ENCODE measurements around the gene CPT1A. TPM values are rescaled to one million over a fixed set of nuclear protein-coding genes. Genes with fewer than 3 reads are reported as not detected.
"Not testable (repeated sequence)": the region's sequence is repeated elsewhere in the genome, so short reads cannot be mapped to it uniquely, and the experiment has no call there.

Gene CPT1A
- 10 to 100 TPM; 17.5 TPM for total RNA-seq

GRCh38 chr11:68841718-68842426 is at the start of gene CPT1A:
TSS of gene CPT1A (minus strand) at chr11:68841916. CDS start at chr11:68815474, 26,442 bp downstream.
- no peaks in the 10 kb centered on the region for H3K36me3 Mint-ChIP-seq (ENCODE audit: low read depth)
- peaks cover 49% of the 10 kb centered on the region for H3K4me1 Mint-ChIP-seq (ENCODE audit: low read depth)
- CTCF ChIA-PET: interaction anchor here (0.9 to 1.5 kb wide), 2 partner anchors 11 to 24 kb away, joined by 3 read pairs; no protein-coding TSS in a partner anchor

GRCh38 chr11:68890490-68891231 is 48.9 kb upstream of the CPT1A start:
- ATAC-seq: no peak
- intact Hi-C loops (cut with micrococcal nuclease): no loop called here
- Mint-ChIP-seq H3K9me3 (no peaks in the 10 kb centered on the region), H3K36me3 (ENCODE audit: low read depth) (peaks cover 33% of the 10 kb centered on the region), H3K4me3 (no peak overlapping the region), H3K27ac (no peak overlapping the region), H3K4me1 (ENCODE audit: low read depth) (peaks cover 3% of the 10 kb centered on the region), H3K27me3 (no peaks in the 10 kb centered on the region)
- DNase-seq: no peak
- no peak for TF ChIP-seq CTCF (IDR thresholded peaks at IDR 0.05)
- ChIA-PET POLR2A (interaction anchor here (1.2 kb wide), 1 partner anchor 40 kb away, joined by 4 read pairs; no protein-coding TSS in a partner anchor), CTCF (no interaction called here)

More at GRCh38 chr11:68841718-68842426, at the start of gene CPT1A:
- Mint-ChIP-seq H3K9me3 (no peaks in the 10 kb centered on the region), H3K27ac (peak within 1 kb of the TSS; percentile 88), H3K27me3 (no peaks in the 10 kb centered on the region), H3K4me3 (peak within 1 kb of the TSS; percentile 93)
- peak; percentile 60 for ATAC-seq
- peak; percentile 72 for DNase-seq
- TF ChIP-seq CTCF (IDR thresholded peaks at IDR 0.05): no peak
- POLR2A ChIA-PET: no interaction called here
- intact Hi-C loops (cut with micrococcal nuclease): no loop called here

- Mint-ChIP-seq H3K4me1 (ENCODE audit: low read depth) (peaks cover 3% of the 10 kb centered on the region), H3K9me3 (no peaks in the 10 kb centered on the region), H3K27me3 (no peaks in the 10 kb centered on the region), H3K27ac (no peak overlapping the region), H3K4me3 (no peak overlapping the region), H3K36me3 (ENCODE audit: low read depth) (peaks cover 33% of the 10 kb centered on the region)
- intact Hi-C loops (cut with micrococcal nuclease): no loop called here
- peak; percentile 27 for ATAC-seq
- CTCF ChIA-PET: no interaction called here
- no peak for DNase-seq
- POLR2A ChIA-PET: interaction anchor here (1.2 kb wide), 1 partner anchor 41 kb away, joined by 4 read pairs; no protein-coding TSS in a partner anchor
- no peak for TF ChIP-seq CTCF (IDR thresholded peaks at IDR 0.05)
These were observed 48.3 kb upstream of the CPT1A start for GRCh38 chr11:68889948-68890446.

- POLR2A ChIA-PET; H3K4me3 Mint-ChIP-seq; H3K36me3 Mint-ChIP-seq (ENCODE audit: low read depth); DNase-seq; H3K4me1 Mint-ChIP-seq (ENCODE audit: low read depth); ATAC-seq; CTCF ChIA-PET; H3K27ac Mint-ChIP-seq; H3K9me3 Mint-ChIP-seq; intact Hi-C loops (cut with micrococcal nuclease); H3K27me3 Mint-ChIP-seq: not testable (repeated sequence)
These were observed 43.1 kb upstream of the CPT1A start for GRCh38 chr11:68884827-68885226.

- no peak for ATAC-seq
- H3K4me1 Mint-ChIP-seq (ENCODE audit: low read depth): peaks cover 3% of the 10 kb centered on the region
- intact Hi-C loops (cut with micrococcal nuclease): no loop called here
- no peak for TF ChIP-seq CTCF (IDR thresholded peaks at IDR 0.05)
- ChIA-PET CTCF (no interaction called here), POLR2A (no interaction called here)
- no peak overlapping the region for H3K4me3 Mint-ChIP-seq
- no peak overlapping the region for H3K27ac Mint-ChIP-seq
- no peaks in the 10 kb centered on the region for H3K27me3 Mint-ChIP-seq
- H3K9me3 Mint-ChIP-seq: no peaks in the 10 kb centered on the region
- DNase-seq: no peak
- peaks cover 3% of the 10 kb centered on the region for H3K36me3 Mint-ChIP-seq (ENCODE audit: low read depth)
These were observed 40.7 kb upstream of the CPT1A start for GRCh38 chr11:68882391-68882790.
